ENCODE data around the gene SMTNL1. TPM values are rescaled to one million over a fixed set of nuclear protein-coding genes. Genes with fewer than 3 reads are reported as not detected.

The SMTNL1 gene
- total and polyA plus RNA-seq, 9 of the 15 experiments (the other 6 are each of a cell fraction or from before 2014, with no cell fraction given), result not detected

GRCh38 chr11:57493507-57494503 lies 43.6 kb upstream of the SMTNL1 start (continued):
- TF ChIP-seq ZBTB11 (CRISPR knock-in tag; IDR thresholded peaks at IDR 0.05), result no peak
- no peak for TF ChIP-seq ELK1 (CRISPR knock-in tag; IDR thresholded peaks at IDR 0.05)
- peak; percentile 33; the same call in 1 of the 2 replicates for TF ChIP-seq TCF3 (CRISPR knock-in tag; IDR thresholded peaks at IDR 0.05)
- peak; percentile 96 for TF ChIP-seq DMBX1 (CRISPR knock-in tag; IDR thresholded peaks at IDR 0.05; ENCODE audit: borderline replicate concordance)
- no peak for TF ChIP-seq NFXL1 (CRISPR knock-in tag; IDR thresholded peaks at IDR 0.05)
- TF ChIP-seq TCFL5 (CRISPR knock-in tag; conservative IDR thresholded peaks at IDR 0.05), result 0 out of 2 replicates have a peak, but pooled peaks have one; percentile 36
- TF ChIP-seq ARNT (IDR thresholded peaks at IDR 0.05), result no peak
- no peak for TF ChIP-seq ZNF436 (CRISPR knock-in tag; IDR thresholded peaks at IDR 0.05)
- TF ChIP-seq PATZ1 (CRISPR knock-in tag; IDR thresholded peaks at IDR 0.05; ENCODE audit: borderline replicate concordance), result no peak
- peak; percentile 8 for TF ChIP-seq DACH1 (IDR thresholded peaks at IDR 0.05; ENCODE audit: partially characterized antibody)
- peak; percentile 54 for TF ChIP-seq MECOM (CRISPR knock-in tag; IDR thresholded peaks at IDR 0.05)
- TF ChIP-seq IRF9 (tag; IDR thresholded peaks at IDR 0.05), result peak; percentile 82
- 0 out of 2 replicates have a peak, but pooled peaks have one; percentile 58 for TF ChIP-seq ZBTB34 (CRISPR knock-in tag; IDR thresholded peaks at IDR 0.05)
- TF ChIP-seq WHSC1 (IDR thresholded peaks at IDR 0.05; ENCODE audit: low read length), result no peak
- no peak; the same call in 1 of the 2 replicates for TF ChIP-seq ARID1B (IDR thresholded peaks at IDR 0.05)
- no peak for TF ChIP-seq ILK (tag; IDR thresholded peaks at IDR 0.05; ENCODE audit: borderline replicate concordance, low read depth)
- TF ChIP-seq ZNF76 (CRISPR knock-in tag; IDR thresholded peaks at IDR 0.05; ENCODE audit: borderline replicate concordance), result peak; percentile 82; the same call in 1 of the 2 replicates

All from K562 (cell line).